ENCODE measurements around the gene ZNF618.

DNA sequence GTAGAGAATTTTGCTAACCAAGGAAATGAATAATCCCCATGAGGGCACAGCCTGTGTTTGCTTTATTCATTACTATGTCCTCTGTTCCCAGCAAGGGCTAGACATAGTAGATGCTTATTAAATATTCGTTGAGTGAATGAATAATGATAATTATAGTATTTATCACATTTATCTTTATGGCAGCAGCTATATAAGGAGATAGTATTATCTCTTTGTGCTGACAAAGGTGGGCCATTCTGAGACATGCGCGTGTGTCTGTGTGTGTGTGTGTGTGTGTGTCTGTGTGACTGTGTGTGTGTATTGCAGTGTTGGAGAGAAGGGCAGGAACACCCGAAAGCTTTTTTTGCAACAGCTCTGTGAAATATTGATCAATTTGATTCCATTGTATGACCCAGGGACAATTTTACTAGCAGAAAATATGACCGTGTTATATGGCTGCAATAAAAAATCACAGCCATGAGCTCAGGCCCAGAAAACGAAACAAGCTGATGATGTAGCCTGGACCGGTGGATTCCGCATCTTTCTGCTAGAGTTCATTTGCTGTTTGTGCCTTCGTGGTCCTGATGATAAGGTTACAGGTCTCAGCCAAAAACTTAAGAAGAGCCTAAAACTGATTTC lies 39.8 kb downstream of the ZNF618 start:
- TF ChIP-seq POLR2A (IDR thresholded peaks at IDR 0.05), result no peak
- no peak for TF ChIP-seq EP300 (IDR thresholded peaks at IDR 0.05)

Data from ovary (tissue), 1 donor.